Memory B cell (primary cell): ENCODE results near the gene DIPK2B.

Source experiments
- ATAC-seq: fragments of 150-1000 bp; cut with Tn5 transposase; 2 replicates; pipeline ENCODE4 v1.10.0; 2021; ENCODE audit warnings: low read depth, mild to moderate bottlenecking, moderate library complexity
- DNase-seq, 2 donors: peaks; one replicate each; pipeline ENCODE4 v3.0.0; 2022; ENCODE audit warnings: low spot score in 2 of 2
- H3K27ac Mint-ChIP-seq: one replicate; pipeline ENCODE4 v1.8.0; 2022; ENCODE audit warnings: mild to moderate bottlenecking, moderate library complexity, mixed read lengths
- H3K27me3 Mint-ChIP-seq: one replicate; pipeline ENCODE4 v1.8.0; 2022; ENCODE audit warnings: mixed read lengths
- H3K36me3 Mint-ChIP-seq: one replicate; pipeline ENCODE4 v1.8.0; 2022; ENCODE audit warnings: mild to moderate bottlenecking, mixed read lengths
- H3K4me1 Mint-ChIP-seq: one replicate; pipeline ENCODE4 v1.8.0; 2022; ENCODE audit warnings: mixed read lengths
- H3K4me3 Mint-ChIP-seq: one replicate; pipeline ENCODE4 v1.8.0; 2022; ENCODE audit warnings: mild to moderate bottlenecking, moderate library complexity, mixed read lengths
- H3K9me3 Mint-ChIP-seq: one replicate; pipeline ENCODE4 v1.8.0; 2022; ENCODE audit warnings: mixed read lengths

The DIPK2B gene

GRCh38 chrX:45200741-45201234 lies at the start of gene DIPK2B:
DIPK2B (minus strand) TSS chrX:45200876; CDS start chrX:45200826, 50 bp downstream.
- Mint-ChIP-seq H3K36me3 (peaks cover 2% of the 10 kb centered on the region), H3K27me3 (peaks cover 10% of the 10 kb centered on the region), H3K27ac (no peak within 1 kb of the TSS), H3K9me3 (peaks cover 3% of the 10 kb centered on the region), H3K4me3 (no peak within 1 kb of the TSS), H3K4me1 (peaks cover 4% of the 10 kb centered on the region)
- ATAC-seq (no peak), DNase-seq (no peak)

GRCh38 chrX:45240301-45240700 lies 39.6 kb upstream of the DIPK2B start:
- Mint-ChIP-seq H3K4me3 (no peak overlapping the region), H3K27me3 (no peaks in the 10 kb centered on the region)
- no peak for ATAC-seq

GRCh38 chrX:45238489-45238888 lies 37.8 kb upstream of the DIPK2B start:
- ATAC-seq (no peak), DNase-seq (no peak)
- no peaks in the 10 kb centered on the region for H3K27me3 Mint-ChIP-seq
- no peaks in the 10 kb centered on the region for H3K36me3 Mint-ChIP-seq
- no peak overlapping the region for H3K4me3 Mint-ChIP-seq
- H3K27ac Mint-ChIP-seq, result no peak overlapping the region
- H3K4me1 Mint-ChIP-seq, result no peaks in the 10 kb centered on the region
- no peaks in the 10 kb centered on the region for H3K9me3 Mint-ChIP-seq

More at GRCh38 chrX:45240301-45240700, 39.6 kb upstream of the DIPK2B start:
- H3K27ac Mint-ChIP-seq, result no peak overlapping the region
- H3K9me3 Mint-ChIP-seq, result no peaks in the 10 kb centered on the region
- no peaks in the 10 kb centered on the region for H3K4me1 Mint-ChIP-seq
- H3K36me3 Mint-ChIP-seq, result no peaks in the 10 kb centered on the region
- DNase-seq, result no peak

- Mint-ChIP-seq H3K27me3 (no peaks in the 10 kb centered on the region), H3K27ac (no peak overlapping the region), H3K36me3 (no peaks in the 10 kb centered on the region), H3K4me3 (no peak overlapping the region), H3K9me3 (no peaks in the 10 kb centered on the region), H3K4me1 (peaks cover 20% of the 10 kb centered on the region)
- DNase-seq (no peak), ATAC-seq (no peak)
Measured at GRCh38 chrX:45233531-45233930, 32.9 kb upstream of the DIPK2B start.

- peak; percentile 69 for ATAC-seq
- Mint-ChIP-seq H3K9me3 (no peaks in the 10 kb centered on the region), H3K27ac (peak overlapping the region; percentile 62), H3K4me3 (peak overlapping the region; percentile 22), H3K27me3 (no peaks in the 10 kb centered on the region), H3K4me1 (peaks cover 20% of the 10 kb centered on the region), H3K36me3 (no peaks in the 10 kb centered on the region)
- DNase-seq, result no peak
Measured at GRCh38 chrX:45232139-45232538, 31.5 kb upstream of the DIPK2B start.

GRCh38 chrX:45230410-45230809 lies 29.7 kb upstream of the DIPK2B start:
- H3K9me3 Mint-ChIP-seq, result no peaks in the 10 kb centered on the region
- DNase-seq (no peak), ATAC-seq (peak; percentile 78)
- H3K27ac Mint-ChIP-seq, result no peak overlapping the region
- peak overlapping the region; percentile 12 for H3K4me3 Mint-ChIP-seq
- H3K4me1 Mint-ChIP-seq, result peaks cover 20% of the 10 kb centered on the region
- H3K27me3 Mint-ChIP-seq, result no peaks in the 10 kb centered on the region
- H3K36me3 Mint-ChIP-seq, result no peaks in the 10 kb centered on the region

GRCh38 chrX:45229348-45229747 lies 28.7 kb upstream of the DIPK2B start:
- Mint-ChIP-seq H3K9me3 (no peaks in the 10 kb centered on the region), H3K4me3 (no peak overlapping the region), H3K4me1 (peaks cover 20% of the 10 kb centered on the region), H3K27me3 (no peaks in the 10 kb centered on the region), H3K27ac (no peak overlapping the region), H3K36me3 (no peaks in the 10 kb centered on the region)
- DNase-seq (no peak), ATAC-seq (no peak)

- H3K36me3 Mint-ChIP-seq, result no peaks in the 10 kb centered on the region
- no peak overlapping the region for H3K27ac Mint-ChIP-seq
- H3K27me3 Mint-ChIP-seq, result no peaks in the 10 kb centered on the region
- no peaks in the 10 kb centered on the region for H3K9me3 Mint-ChIP-seq
- ATAC-seq (no peak), DNase-seq (no peak)
- H3K4me1 Mint-ChIP-seq, result peaks cover 20% of the 10 kb centered on the region
- H3K4me3 Mint-ChIP-seq, result no peak overlapping the region
Measured at GRCh38 chrX:45228126-45228525, 27.4 kb upstream of the DIPK2B start.

GRCh38 chrX:45208121-45208856 lies 7.6 kb upstream of the DIPK2B start:
- Mint-ChIP-seq H3K9me3 (peaks cover 15% of the 10 kb centered on the region), H3K36me3 (peaks cover 4% of the 10 kb centered on the region), H3K27me3 (peaks cover 2% of the 10 kb centered on the region), H3K4me3 (no peak overlapping the region), H3K27ac (no peak overlapping the region), H3K4me1 (no peaks in the 10 kb centered on the region)
- ATAC-seq, result no peak
- DNase-seq, result no peak

- H3K36me3 Mint-ChIP-seq, result peaks cover 4% of the 10 kb centered on the region
- H3K9me3 Mint-ChIP-seq, result peaks cover 9% of the 10 kb centered on the region
- no peak overlapping the region for H3K4me3 Mint-ChIP-seq
- ATAC-seq (no peak), DNase-seq (no peak)
- H3K4me1 Mint-ChIP-seq, result peaks cover 4% of the 10 kb centered on the region
- peaks cover 12% of the 10 kb centered on the region for H3K27me3 Mint-ChIP-seq
- H3K27ac Mint-ChIP-seq, result no peak overlapping the region
Measured at GRCh38 chrX:45202171-45202570, 1.5 kb upstream of the DIPK2B start.

- DNase-seq (no peak), ATAC-seq (no peak)
- Mint-ChIP-seq H3K4me1 (peaks cover 4% of the 10 kb centered on the region), H3K9me3 (no peaks in the 10 kb centered on the region), H3K36me3 (no peaks in the 10 kb centered on the region), H3K27me3 (peaks cover 10% of the 10 kb centered on the region), H3K4me3 (no peak overlapping the region), H3K27ac (no peak overlapping the region)
Measured at GRCh38 chrX:45198706-45199105, 2.0 kb downstream of the DIPK2B start.

- peaks cover 4% of the 10 kb centered on the region for H3K4me1 Mint-ChIP-seq
- ATAC-seq (no peak), DNase-seq (no peak)
- peaks cover 10% of the 10 kb centered on the region for H3K27me3 Mint-ChIP-seq
- H3K9me3 Mint-ChIP-seq, result no peaks in the 10 kb centered on the region
- H3K4me3 Mint-ChIP-seq, result no peak overlapping the region
- H3K27ac Mint-ChIP-seq, result no peak overlapping the region
- no peaks in the 10 kb centered on the region for H3K36me3 Mint-ChIP-seq
Measured at GRCh38 chrX:45198301-45198700, 2.4 kb downstream of the DIPK2B start.

GRCh38 chrX:45196701-45197100 lies 4.0 kb downstream of the DIPK2B start:
- Mint-ChIP-seq H3K9me3 (no peaks in the 10 kb centered on the region), H3K36me3 (no peaks in the 10 kb centered on the region), H3K27me3 (peaks cover 9% of the 10 kb centered on the region), H3K27ac (no peak overlapping the region), H3K4me1 (peaks cover 3% of the 10 kb centered on the region), H3K4me3 (no peak overlapping the region)
- DNase-seq, result no peak
- ATAC-seq, result no peak

- DNase-seq, result no peak
- H3K4me3 Mint-ChIP-seq, result peak overlapping the region; percentile 43
- no peaks in the 10 kb centered on the region for H3K27me3 Mint-ChIP-seq
- peak overlapping the region; percentile 69 for H3K27ac Mint-ChIP-seq
- peak; percentile 4 for ATAC-seq
- H3K4me1 Mint-ChIP-seq, result peaks cover 15% of the 10 kb centered on the region
- no peaks in the 10 kb centered on the region for H3K9me3 Mint-ChIP-seq
- no peaks in the 10 kb centered on the region for H3K36me3 Mint-ChIP-seq
Measured at GRCh38 chrX:45191820-45192409, 8.8 kb downstream of the DIPK2B start.
